Fibroblast of the aortic adventitia (primary cell): ENCODE results near the gene PCDH10. TPM values are rescaled to one million over a fixed set of nuclear protein-coding genes. Genes with fewer than 3 reads are reported as not detected.

Experiments
- DNase-seq: peaks from one replicate; pipeline ENCODE4 v3.0.0-alpha.2; 2010; ENCODE audit warnings: low read depth
- H3K4me3 ChIP-seq: 2 replicates; pipeline ENCODE4 v1.5.1; 2011; ENCODE audit warnings: low read depth, mild to moderate bottlenecking, control low read depth, low read length, moderate library complexity
- total RNA-seq: library from RNA; depleted of rRNA; stranded (reverse); fragments of >200 nt; gene quantifications from 2 replicates; pipeline ENCODE4 v1.2.3, GENCODE V29; 2012; ENCODE audit warnings: low replicate concordance
- TF ChIP-seq, protein P1 (sequence below): IDR thresholded peaks from 2 replicates; pipeline ENCODE4 v1.5.1; 2011; ENCODE audit warnings: mild to moderate bottlenecking, low read length, control low read depth, inconsistent platforms; ENCODE audit not compliant: insufficient read depth

Gene PCDH10
- total RNA-seq, 1 donor, result 16.9 TPM

- no peak overlapping the region for H3K4me3 ChIP-seq
- TF ChIP-seq, protein P1, sequence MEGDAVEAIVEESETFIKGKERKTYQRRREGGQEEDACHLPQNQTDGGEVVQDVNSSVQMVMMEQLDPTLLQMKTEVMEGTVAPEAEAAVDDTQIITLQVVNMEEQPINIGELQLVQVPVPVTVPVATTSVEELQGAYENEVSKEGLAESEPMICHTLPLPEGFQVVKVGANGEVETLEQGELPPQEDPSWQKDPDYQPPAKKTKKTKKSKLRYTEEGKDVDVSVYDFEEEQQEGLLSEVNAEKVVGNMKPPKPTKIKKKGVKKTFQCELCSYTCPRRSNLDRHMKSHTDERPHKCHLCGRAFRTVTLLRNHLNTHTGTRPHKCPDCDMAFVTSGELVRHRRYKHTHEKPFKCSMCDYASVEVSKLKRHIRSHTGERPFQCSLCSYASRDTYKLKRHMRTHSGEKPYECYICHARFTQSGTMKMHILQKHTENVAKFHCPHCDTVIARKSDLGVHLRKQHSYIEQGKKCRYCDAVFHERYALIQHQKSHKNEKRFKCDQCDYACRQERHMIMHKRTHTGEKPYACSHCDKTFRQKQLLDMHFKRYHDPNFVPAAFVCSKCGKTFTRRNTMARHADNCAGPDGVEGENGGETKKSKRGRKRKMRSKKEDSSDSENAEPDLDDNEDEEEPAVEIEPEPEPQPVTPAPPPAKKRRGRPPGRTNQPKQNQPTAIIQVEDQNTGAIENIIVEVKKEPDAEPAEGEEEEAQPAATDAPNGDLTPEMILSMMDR, result no peak
- DNase-seq, result no peak
These were observed 19.9 kb upstream of the PCDH10 start for GRCh38 chr4:133129237-133129636.

- TF ChIP-seq, protein P1, result no peak
- no peak for DNase-seq
- H3K4me3 ChIP-seq, result no peak overlapping the region
These were observed 18.9 kb upstream of the PCDH10 start for GRCh38 chr4:133130171-133130570.

DNA sequence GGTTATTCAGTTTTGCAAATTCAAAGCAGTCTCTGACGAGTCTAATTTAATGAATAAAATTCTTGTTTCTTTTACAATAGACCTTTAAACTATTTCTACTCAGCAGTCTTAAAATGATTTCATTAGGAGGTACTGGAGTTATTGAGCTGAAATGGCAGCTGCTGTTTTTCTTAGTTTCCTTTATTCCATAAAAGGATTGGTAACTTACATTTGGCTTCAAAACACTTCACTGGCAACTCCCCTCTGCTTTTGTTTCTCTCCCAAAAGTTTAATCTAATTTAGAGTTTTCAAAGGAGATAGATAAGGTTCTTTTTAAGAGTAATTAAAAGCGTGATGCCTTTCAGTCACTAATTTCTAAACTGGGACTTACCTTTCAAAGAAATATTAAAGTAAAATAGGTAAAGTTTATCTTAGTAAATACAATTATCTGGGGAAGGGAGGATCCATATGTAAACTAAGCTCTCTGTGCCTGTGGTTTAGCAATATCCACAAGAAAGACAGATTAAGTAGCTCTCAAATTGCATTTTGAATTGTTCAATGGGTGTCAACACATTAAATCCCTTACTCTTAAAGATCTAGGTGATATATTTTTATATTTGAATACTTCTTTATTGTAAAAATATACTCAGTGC, 17.1 kb upstream of the PCDH10 start:
- DNase-seq, result no peak
- no peak overlapping the region for H3K4me3 ChIP-seq
- TF ChIP-seq, protein P1, result no peak

DNA sequence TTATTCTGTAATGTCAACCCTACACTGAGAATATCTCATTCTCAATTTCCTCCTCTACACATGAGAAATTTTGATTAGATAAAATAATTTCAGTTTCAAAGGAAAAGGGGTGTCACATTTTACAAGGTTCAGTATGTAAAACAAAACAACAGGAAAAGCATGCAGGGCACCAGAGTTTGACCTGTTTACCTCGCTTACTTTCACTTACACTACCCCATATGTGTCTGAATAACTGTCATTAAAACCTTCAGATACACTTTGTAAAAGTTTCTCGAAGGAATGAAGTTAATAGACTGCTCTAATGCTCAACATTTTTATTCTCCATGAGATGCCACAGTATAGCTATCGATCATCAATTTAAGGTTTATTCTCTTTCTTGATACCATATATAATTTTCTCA, 12.3 kb upstream of the PCDH10 start:
- TF ChIP-seq, protein P1, result no peak
- no peak overlapping the region for H3K4me3 ChIP-seq
- DNase-seq, result no peak

GRCh38 chr4:133137571-133137970, 11.5 kb upstream of the PCDH10 start:
- TF ChIP-seq, protein P1, result no peak
- H3K4me3 ChIP-seq, result no peak overlapping the region
- no peak for DNase-seq

- TF ChIP-seq, protein P1, result no peak
- DNase-seq, result no peak
- no peak overlapping the region for H3K4me3 ChIP-seq
These were observed 5.2 kb upstream of the PCDH10 start for GRCh38 chr4:133143775-133144430.

GRCh38 chr4:133145241-133145640, 3.9 kb upstream of the PCDH10 start:
- TF ChIP-seq, protein P1, result no peak

More at GRCh38 chr4:133145241-133145640, 3.9 kb upstream of the PCDH10 start:
- no peak for DNase-seq
- H3K4me3 ChIP-seq, result no peak overlapping the region
